HG03432 (cell line): ENCODE measurements around the gene ZNF831.

Experiments
- ATAC-seq: cut with Tn5 transposase; IDR thresholded peaks from one replicate; pipeline ENCODE4 v1.9.1; 2021; ENCODE audit warnings: mild to moderate bottlenecking, moderate library complexity; ENCODE audit not compliant: unreplicated experiment

The ZNF831 gene

GRCh38 chr20:59139998-59140397 is 23.6 kb upstream of the ZNF831 start:
- no peak for ATAC-seq

DNA sequence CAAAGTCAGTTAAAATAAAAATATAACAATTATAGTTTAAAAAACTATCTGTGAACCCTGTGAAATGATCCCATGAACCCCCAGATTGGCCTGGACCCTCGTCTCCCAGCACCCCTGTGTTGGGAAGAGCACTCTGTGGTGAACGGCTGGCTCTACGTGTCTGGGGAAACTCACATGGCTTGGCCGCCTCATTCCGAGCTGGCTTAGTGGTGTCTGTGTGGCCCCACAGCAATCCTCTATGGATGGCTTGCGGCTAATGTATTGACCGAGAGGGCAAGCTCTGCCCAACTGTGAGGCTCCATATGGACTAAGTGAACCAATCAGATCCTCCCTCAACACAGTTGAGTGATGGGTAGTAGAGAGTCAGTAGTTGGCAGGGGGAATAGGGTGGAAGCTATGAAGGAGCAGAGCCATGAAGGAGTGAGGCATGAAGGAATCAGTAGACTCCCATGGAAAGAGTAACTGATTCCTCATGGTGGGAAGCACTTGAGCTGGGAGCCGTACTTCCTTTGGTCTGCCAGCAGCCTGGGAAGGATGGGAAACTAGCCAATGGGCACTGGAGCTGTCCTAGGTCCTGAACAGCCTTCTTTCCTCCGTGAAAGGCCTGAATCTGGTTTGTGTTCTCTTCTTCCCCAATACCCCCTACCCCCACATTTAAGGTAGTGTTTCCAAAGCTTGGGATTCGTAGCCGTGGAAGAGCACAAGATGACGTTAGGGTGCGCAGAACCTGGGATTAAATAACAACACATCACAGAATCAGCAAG is 21.6 kb upstream of the ZNF831 start:
- no peak for ATAC-seq

DNA sequence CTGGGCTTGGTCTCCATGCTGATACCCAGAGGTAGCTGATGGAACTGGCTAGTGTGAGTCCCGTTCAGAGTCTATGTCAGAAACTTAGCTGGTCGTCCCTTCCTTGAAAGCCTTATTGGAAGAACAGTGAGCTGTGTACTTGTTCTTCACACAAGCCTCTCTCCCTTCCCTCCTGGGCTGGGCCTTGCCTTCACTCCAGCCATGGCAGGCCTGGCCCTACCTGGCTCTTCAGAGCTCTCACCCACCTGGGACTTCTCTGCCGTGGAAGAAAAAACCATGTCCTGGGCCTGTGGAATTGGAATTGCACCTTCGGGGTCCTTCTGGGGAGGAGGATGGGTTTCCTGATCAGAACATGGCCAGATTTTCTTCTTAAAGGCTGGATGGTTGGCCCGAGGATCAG is 20.3 kb upstream of the ZNF831 start:
- ATAC-seq, result no peak

GRCh38 chr20:59144179-59144830 is 19.3 kb upstream of the ZNF831 start:
- ATAC-seq, result no peak

- ATAC-seq, result no peak
Observed at GRCh38 chr20:59144831-59145196, 18.8 kb upstream of the ZNF831 start.

- no peak for ATAC-seq
Observed at GRCh38 chr20:59145247-59145923, 18.2 kb upstream of the ZNF831 start.

GRCh38 chr20:59145924-59146779 is 17.5 kb upstream of the ZNF831 start:
- ATAC-seq, result no peak

- no peak for ATAC-seq
Observed at GRCh38 chr20:59146780-59147565, 16.6 kb upstream of the ZNF831 start.

DNA sequence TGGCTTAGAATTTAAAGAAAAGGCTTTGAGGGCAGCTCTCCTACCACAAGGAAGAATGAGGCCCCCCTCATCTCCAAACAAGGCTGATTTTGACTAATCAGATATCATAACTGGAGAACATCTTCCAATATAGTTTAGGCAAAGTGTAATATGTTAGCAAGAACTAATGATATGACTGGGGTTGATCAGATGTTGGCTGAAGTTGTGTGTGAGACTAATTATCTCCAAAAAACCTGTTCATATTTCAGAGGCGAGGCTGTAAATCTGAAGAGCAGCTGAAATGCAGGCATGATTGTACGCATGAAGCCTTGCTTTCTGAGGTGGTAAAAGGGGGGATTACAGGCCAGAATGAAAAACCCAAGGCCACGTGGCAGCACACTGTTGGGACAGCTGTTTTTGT is 16.0 kb upstream of the ZNF831 start:
- ATAC-seq, result no peak

DNA sequence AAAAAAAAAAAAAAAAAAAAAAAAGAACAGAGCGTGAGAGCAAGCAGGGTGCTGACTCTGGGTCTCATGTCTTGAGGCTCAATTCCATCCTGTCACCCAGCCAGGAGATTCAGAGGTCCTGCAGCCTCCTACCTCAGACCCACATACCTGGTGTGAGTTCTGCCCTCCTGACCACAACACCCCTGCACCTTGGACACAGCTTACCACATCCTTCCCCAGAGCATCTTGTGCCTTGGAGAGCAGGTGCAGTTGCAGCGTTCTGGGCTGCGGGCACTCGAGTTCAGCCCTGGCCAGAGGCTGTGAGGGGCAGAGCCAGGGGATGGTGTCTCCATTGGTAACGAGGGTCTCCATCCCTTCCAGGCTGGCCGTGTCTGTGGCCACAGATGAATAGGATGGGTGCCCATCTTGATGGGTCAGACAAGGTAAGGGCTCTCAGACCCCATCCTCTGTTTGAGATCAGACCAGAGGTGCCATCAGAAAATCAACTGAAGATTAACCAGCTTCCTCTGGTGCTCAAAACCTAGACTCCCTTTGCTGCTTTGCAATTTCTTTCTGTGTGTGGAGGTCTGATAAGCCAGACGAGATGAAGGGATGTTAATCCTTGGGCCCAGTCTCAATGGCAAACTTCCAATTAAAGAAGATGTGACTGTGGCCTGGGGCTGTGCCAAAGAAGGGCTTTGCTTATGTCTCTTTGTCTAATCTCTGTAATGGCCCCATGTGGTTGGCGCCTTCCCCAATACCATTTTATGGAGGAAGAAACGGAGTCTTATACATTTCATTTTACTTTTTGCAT is 14.7 kb upstream of the ZNF831 start:
- ATAC-seq, result no peak

- ATAC-seq, result peak; percentile 55
Observed at GRCh38 chr20:59149678-59150504, 13.7 kb upstream of the ZNF831 start.

GRCh38 chr20:59150821-59151251 is 12.8 kb upstream of the ZNF831 start:
- no peak for ATAC-seq

GRCh38 chr20:59151391-59151790 is 12.2 kb upstream of the ZNF831 start:
- ATAC-seq, result no peak

DNA sequence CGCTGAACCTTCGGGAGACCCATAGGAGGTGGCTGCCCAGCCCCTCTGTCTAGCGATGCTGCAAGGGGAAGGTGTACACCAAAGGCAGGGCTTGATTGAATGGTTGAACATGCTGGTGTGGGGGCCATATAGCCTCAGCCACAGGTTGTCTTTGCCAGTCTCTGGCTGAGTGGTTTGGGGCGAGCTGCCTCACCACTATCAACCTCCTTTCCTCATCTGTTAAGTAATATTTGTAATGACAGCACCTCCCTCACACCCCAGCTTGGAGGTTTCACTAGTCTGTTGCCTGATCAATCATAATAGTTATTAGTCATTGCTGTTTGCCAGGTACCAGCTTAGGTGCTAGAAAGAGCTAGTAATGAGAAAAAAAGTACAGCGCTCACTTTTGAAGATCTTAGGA is 11.8 kb upstream of the ZNF831 start:
- no peak for ATAC-seq

GRCh38 chr20:59152559-59153354 is 10.9 kb upstream of the ZNF831 start:
- ATAC-seq, result no peak

DNA sequence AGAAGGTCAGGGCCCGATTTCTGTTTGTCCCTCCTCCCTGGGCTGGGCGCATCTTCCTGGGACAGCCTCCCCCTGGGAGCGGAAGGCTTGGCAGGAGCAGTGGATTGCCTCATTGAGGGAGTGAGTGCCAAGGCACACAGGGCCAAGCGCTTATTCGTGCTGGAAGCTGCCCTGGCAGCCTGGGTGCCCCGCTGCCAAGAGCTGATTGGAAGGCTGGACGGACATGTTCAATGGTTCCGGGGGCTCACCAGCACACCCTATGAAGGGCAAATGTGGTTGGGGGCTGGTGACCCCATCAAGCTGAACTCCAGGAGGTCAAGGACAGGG is 10.3 kb upstream of the ZNF831 start:
- no peak for ATAC-seq

- ATAC-seq, result no peak
Observed at GRCh38 chr20:59153832-59154231, 9.8 kb upstream of the ZNF831 start.
